GM12875 (cell line): ENCODE measurements around the gene ATP6V1A.

ENCODE experiments used
- H3K4me3 ChIP-seq: one replicate; pipeline ENCODE4 v1.5.1; 2011; ENCODE audit warnings: low read depth, low read length, control low read depth
- TF ChIP-seq, protein P1 (sequence below): IDR thresholded peaks from 2 replicates; pipeline ENCODE4 v1.5.1; 2011; ENCODE audit warnings: low read depth, mild to moderate bottlenecking, control low read depth, inconsistent platforms, low read length, moderate library complexity, borderline replicate concordance; ENCODE audit not compliant: insufficient read depth

The ATP6V1A gene

DNA sequence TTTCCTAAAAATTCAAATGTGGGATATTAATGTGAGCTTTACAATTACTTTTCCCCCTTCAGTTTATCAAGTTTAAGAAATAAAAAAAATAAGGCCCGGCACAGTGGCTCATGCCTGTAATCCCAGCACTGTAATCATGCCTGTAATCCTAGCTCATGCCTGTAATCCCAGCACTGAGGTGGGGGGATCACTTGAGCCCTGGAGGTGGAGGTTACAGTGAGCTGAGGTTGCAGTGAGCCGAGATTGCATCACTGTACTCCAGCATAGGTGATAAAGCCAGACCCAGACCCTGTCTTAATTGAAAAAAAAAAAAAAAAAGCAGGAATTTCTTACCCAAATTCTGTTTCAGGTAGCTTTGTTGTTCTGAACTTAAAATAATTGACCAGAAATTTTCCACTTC lies 17.9 kb downstream of the ATP6V1A start:
- TF ChIP-seq, protein P1, sequence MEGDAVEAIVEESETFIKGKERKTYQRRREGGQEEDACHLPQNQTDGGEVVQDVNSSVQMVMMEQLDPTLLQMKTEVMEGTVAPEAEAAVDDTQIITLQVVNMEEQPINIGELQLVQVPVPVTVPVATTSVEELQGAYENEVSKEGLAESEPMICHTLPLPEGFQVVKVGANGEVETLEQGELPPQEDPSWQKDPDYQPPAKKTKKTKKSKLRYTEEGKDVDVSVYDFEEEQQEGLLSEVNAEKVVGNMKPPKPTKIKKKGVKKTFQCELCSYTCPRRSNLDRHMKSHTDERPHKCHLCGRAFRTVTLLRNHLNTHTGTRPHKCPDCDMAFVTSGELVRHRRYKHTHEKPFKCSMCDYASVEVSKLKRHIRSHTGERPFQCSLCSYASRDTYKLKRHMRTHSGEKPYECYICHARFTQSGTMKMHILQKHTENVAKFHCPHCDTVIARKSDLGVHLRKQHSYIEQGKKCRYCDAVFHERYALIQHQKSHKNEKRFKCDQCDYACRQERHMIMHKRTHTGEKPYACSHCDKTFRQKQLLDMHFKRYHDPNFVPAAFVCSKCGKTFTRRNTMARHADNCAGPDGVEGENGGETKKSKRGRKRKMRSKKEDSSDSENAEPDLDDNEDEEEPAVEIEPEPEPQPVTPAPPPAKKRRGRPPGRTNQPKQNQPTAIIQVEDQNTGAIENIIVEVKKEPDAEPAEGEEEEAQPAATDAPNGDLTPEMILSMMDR = no peak
- no peak overlapping the region for H3K4me3 ChIP-seq

DNA sequence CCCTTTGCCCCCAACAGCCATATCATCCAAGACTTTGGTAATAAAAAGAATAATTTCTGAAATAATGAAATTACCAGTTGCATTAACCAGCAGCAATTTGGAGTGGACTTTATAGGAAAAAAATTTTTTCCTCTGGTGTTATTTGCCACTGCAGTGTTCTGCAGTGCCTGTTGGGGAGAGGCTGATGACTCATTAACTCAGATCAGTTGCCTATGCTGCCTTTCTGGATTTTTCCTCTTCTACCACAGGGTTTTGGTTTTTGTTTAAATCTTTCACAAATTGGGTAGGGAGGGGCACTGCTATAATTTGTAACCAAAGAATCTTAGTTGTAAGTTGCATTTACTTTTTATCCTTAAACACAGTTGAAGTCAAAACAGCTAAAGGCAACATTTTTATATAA lies 22.7 kb downstream of the ATP6V1A start:
- TF ChIP-seq, protein P1 = no peak
- no peak overlapping the region for H3K4me3 ChIP-seq

DNA sequence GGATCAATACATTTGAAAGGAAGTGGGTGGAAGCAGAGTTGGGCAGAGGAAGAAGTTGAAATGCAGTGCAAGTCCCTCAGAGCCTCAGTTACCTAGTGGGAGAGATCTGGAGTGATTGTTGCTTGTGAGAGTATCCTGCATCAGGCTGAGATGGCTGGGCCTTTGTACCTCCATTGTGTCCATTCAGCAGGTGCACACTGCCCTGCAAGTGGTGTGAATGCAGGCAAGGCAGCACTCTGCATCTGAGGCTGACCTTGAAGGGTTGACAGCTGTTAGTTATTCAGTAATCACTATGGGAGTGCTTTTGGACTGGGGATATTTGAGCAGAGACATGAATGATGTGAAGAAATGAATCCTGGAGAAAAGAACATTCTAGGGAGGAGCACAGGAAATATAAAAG lies 25.2 kb downstream of the ATP6V1A start:
- TF ChIP-seq, protein P1 = no peak
- H3K4me3 ChIP-seq = no peak overlapping the region

DNA sequence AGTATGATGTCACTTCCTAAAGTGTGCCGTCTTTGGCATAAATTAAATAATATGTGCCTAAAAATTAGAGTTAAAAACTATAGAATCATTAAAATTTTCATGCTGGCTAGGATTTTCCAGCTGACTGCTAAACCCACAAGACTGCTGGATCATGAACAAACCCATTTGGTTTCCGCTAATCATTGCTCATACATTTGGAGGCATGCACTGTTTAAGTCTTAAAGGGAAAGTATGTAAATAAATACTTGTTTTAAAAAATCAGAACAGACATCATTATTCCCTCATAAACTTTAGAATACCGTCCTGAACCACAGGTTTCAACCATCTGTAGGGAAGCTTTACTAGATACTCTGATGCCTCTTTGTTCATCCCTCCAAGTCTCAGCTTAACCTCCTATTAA lies 26.5 kb downstream of the ATP6V1A start:
- TF ChIP-seq, protein P1 = no peak
- H3K4me3 ChIP-seq = no peak overlapping the region

DNA sequence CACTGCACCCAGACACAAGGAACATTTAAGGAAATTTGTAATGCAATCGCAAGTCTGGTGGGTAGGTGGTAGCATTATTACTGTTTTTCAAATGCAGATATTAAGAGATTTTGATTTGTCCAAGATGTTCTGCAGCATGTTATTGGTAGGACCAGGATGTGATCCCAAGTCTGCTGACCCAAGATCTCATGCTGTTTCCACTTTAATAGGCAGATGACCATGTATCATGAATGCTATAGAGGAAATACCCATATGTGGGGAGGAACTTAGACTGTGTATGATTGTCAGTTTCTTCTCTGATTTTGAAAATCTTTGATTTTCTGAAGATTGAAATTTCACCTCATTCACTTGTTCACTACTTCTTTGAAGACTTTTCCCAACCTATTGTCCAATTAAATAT lies 28.7 kb downstream of the ATP6V1A start:
- TF ChIP-seq, protein P1 = no peak
- no peak overlapping the region for H3K4me3 ChIP-seq

DNA sequence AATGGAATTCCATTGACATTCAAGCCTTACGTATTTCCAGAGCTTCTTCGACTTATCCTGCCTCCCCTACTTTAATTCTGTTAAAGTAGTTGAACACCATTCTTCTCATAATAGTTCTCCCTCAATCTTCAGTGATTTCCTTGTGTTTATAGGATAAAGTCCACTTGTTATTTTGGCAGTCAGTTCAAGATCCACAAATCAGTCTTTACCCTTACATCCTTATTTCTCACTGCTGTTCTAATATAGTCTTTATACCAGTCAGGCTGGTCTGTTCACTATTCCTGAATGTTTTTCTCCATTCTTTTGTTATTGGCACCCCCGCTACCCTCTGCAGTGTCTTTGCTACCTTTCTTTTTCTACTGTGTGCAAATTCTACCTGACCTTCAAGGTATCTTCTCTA lies 29.7 kb downstream of the ATP6V1A start:
- H3K4me3 ChIP-seq = no peak overlapping the region
- TF ChIP-seq, protein P1 = no peak

DNA sequence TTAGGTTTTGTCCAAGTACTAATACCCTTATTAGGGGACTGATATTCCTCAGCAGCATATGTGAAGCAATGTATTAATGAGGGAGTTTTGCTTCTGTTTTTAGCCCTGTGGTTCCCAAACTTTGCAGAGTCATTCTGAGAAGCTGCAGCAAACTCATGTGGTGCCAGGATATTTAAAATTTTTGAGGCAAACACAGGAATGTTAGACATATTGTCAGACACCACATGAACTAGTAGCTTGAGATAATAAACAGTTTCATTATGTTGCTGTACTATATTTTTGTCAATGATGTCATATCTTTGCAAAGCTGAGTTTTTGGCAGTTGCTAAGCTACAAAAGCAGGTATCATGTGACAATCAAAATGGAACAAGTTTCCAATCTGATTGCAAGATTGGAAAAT lies 36.6 kb downstream of the ATP6V1A start:
- TF ChIP-seq, protein P1 = no peak
- no peak overlapping the region for H3K4me3 ChIP-seq
